K562 (cell line): ENCODE results near the gene CBX1. TPM values are rescaled to one million over a fixed set of nuclear protein-coding genes. Genes with fewer than 3 reads are reported as not detected.

ENCODE experiments used
- PCBP2 ChIP-seq: fragments of 200-400 bp; formaldehyde crosslinking; IDR thresholded peaks from 2 replicates; pipeline ENCODE4 v1.6.1; 2018; ENCODE audit warnings: low read length, low read depth, mild to moderate bottlenecking, moderate library complexity; ENCODE audit not compliant: poor library complexity, severe bottlenecking
- RAD51 ChIP-seq: fragments of 450-650 bp; IDR thresholded peaks from 2 replicates; pipeline ENCODE4 v1.7.1; 2016; ENCODE audit warnings: low read depth, mild to moderate bottlenecking, borderline replicate concordance
- SIN3A ChIP-seq, 2 experiments: fragments of 150-350 bp in 1 of 2; IDR thresholded peaks; 2 replicates each; pipeline ENCODE4 v1.6.1; 2011 to 2016; ENCODE audit warnings: borderline replicate concordance in 2 of 2, low read depth in 2 of 2, low read length in 2 of 2, mild to moderate bottlenecking in 2 of 2, moderate library complexity in 2 of 2; ENCODE audit not compliant: control insufficient read depth in 1 of 2
- SP2 ChIP-seq: IDR thresholded peaks from 2 replicates; pipeline ENCODE4 v1.6.1; 2011; ENCODE audit warnings: mild to moderate bottlenecking, low read depth, low read length, moderate library complexity; ENCODE audit not compliant: poor library complexity, severe bottlenecking; ENCODE audit errors: extremely low read depth
- TEAD1 ChIP-seq, 2 experiments: fragments of 450-650 bp in 1 of 2; sonication (generic) in 1 of 2; formaldehyde crosslinking; IDR thresholded peaks; 2 replicates each; pipeline versions ENCODE4 v1.4.0 to v1.8.0; 2020 to 2022; ENCODE audit warnings: mild to moderate bottlenecking in 2 of 2, missing genetic modification reagents in 1 of 2
- TGIF2 ChIP-seq: sonication (generic); formaldehyde crosslinking; IDR thresholded peaks from 2 replicates; pipeline ENCODE4 v1.8.1; 2022; ENCODE audit warnings: mild to moderate bottlenecking, missing genetic modification reagents, moderate library complexity
- ZNF41 ChIP-seq: fragments of 250-450 bp; sonication (Bioruptor Pico); conservative IDR thresholded peaks from 2 replicates; pipeline ENCODE4 v1.4.0; 2020; ENCODE audit warnings: mild to moderate bottlenecking
- ZNF830 ChIP-seq: fragments of 250-450 bp; sonication (Bioruptor Pico); IDR thresholded peaks from 2 replicates; pipeline ENCODE4 v1.5.0; 2021; ENCODE audit warnings: mild to moderate bottlenecking
- polyA plus RNA-seq, 8 experiments: library from polyadenylated mRNA; depleted of rRNA in 4 of 8; stranded (reverse) in 5 of 8; unstranded in 3 of 8; fragments of >200 nt; fragmentation: Nextera tagmentation in 2 of 8; fragmentation: Illumina TruSeq in 1 of 8; extraction: Ambion mirVana in 2 of 8; extraction: Trizol in 1 of 8; gene quantifications; 2 replicates each; pipeline versions ENCODE4 v1.2.1 to v1.2.3, GENCODE V29; 2011 to 2014; ENCODE audit warnings: inconsistent platforms in 1 of 8, missing spikeins in 1 of 8
- total RNA-seq, 7 experiments: library from RNA; depleted of rRNA in 6 of 7; stranded (reverse); fragments of >200 nt in 6 of 7; fragmentation: Illumina TruSeq in 2 of 7; extraction: Trizol in 2 of 7; gene quantifications; 2 replicates each; pipeline versions ENCODE4 v1.2.1 to v1.2.3, GENCODE V29; 2011 to 2021; ENCODE audit warnings: low replicate concordance in 1 of 7
- TF ChIP-seq, protein P1 (sequence below), 2 experiments: fragments of 450-650 bp in 1 of 2; sonication (generic) in 1 of 2; formaldehyde crosslinking in 1 of 2; IDR thresholded peaks in 1 of 2; conservative IDR thresholded peaks in 1 of 2; 2 replicates each; pipeline versions ENCODE4 v1.6.1 to v1.8.1; 2016 to 2023; ENCODE audit warnings: mild to moderate bottlenecking in 2 of 2, moderate library complexity in 2 of 2, inconsistent platforms in 1 of 2, missing genetic modification reagents in 1 of 2
- TF ChIP-seq, protein P2 (sequence below): sonication (generic); formaldehyde crosslinking; IDR thresholded peaks from 2 replicates; pipeline ENCODE4 v1.8.0; 2022; ENCODE audit warnings: mild to moderate bottlenecking, missing genetic modification reagents
- TF ChIP-seq, protein P3 (sequence below): fragments of 450-650 bp; IDR thresholded peaks from 2 replicates; pipeline ENCODE4 v1.6.1; 2016; ENCODE audit warnings: mild to moderate bottlenecking, moderate library complexity

The CBX1 gene
- total and polyA plus RNA-seq, 9 of the 15 experiments (the other 6 are each of a cell fraction or from before 2014, with no cell fraction given): 10.6 to 95.7 (median 52.7) TPM

DNA sequence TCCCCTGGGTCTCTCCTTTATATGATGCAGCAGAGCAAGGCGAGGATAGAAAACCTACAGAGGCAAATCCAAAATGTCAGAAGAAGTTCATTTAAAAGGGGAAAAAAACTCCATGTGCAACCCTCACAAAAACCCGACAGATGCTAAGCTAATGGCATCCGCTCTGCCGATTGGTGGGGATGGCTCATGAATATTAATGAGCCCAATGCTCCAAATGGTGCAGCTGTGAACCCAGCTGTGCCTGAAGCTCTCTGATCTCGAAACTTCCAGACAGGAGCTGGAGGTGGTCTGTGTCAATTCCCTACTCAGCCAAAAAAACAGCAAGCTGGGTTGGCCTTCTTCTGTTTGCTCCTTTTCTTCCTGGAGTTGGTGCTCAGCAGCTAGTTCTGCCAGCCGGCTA is 21.8 kb upstream of the CBX1 start (continued):
- TF ChIP-seq PCBP2 (no peak), ZNF830 (CRISPR knock-in tag) (no peak), TGIF2 (CRISPR knock-in tag) (no peak), SP2 (no peak), RAD51 (no peak), ZNF41 (CRISPR knock-in tag) (no peak), TEAD1 (CRISPR knock-in tag; IDR thresholded peaks at IDR 0.05) (no peak), SIN3A (IDR thresholded peaks at IDR 0.05; ENCODE audit: borderline replicate concordance in 2 of 2, control insufficient read depth in 1 of 2, low read depth in 2 of 2, low read length in 2 of 2) (no peak)
- TF ChIP-seq, protein P1, sequence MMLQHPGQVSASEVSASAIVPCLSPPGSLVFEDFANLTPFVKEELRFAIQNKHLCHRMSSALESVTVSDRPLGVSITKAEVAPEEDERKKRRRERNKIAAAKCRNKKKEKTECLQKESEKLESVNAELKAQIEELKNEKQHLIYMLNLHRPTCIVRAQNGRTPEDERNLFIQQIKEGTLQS (IDR thresholded peaks at IDR 0.05): no peak
- TF ChIP-seq, protein P1 (CRISPR knock-in tag; conservative IDR thresholded peaks at IDR 0.05): no peak
- TF ChIP-seq, protein P2, sequence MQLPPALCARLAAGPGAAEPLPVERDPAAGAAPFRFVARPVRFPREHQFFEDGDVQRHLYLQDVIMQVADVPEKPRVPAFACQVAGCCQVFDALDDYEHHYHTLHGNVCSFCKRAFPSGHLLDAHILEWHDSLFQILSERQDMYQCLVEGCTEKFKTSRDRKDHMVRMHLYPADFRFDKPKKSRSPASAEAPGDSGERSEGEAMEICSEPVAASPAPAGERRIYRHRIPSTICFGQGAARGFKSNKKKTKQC (CRISPR knock-in tag): no peak
- TF ChIP-seq, protein P3, sequence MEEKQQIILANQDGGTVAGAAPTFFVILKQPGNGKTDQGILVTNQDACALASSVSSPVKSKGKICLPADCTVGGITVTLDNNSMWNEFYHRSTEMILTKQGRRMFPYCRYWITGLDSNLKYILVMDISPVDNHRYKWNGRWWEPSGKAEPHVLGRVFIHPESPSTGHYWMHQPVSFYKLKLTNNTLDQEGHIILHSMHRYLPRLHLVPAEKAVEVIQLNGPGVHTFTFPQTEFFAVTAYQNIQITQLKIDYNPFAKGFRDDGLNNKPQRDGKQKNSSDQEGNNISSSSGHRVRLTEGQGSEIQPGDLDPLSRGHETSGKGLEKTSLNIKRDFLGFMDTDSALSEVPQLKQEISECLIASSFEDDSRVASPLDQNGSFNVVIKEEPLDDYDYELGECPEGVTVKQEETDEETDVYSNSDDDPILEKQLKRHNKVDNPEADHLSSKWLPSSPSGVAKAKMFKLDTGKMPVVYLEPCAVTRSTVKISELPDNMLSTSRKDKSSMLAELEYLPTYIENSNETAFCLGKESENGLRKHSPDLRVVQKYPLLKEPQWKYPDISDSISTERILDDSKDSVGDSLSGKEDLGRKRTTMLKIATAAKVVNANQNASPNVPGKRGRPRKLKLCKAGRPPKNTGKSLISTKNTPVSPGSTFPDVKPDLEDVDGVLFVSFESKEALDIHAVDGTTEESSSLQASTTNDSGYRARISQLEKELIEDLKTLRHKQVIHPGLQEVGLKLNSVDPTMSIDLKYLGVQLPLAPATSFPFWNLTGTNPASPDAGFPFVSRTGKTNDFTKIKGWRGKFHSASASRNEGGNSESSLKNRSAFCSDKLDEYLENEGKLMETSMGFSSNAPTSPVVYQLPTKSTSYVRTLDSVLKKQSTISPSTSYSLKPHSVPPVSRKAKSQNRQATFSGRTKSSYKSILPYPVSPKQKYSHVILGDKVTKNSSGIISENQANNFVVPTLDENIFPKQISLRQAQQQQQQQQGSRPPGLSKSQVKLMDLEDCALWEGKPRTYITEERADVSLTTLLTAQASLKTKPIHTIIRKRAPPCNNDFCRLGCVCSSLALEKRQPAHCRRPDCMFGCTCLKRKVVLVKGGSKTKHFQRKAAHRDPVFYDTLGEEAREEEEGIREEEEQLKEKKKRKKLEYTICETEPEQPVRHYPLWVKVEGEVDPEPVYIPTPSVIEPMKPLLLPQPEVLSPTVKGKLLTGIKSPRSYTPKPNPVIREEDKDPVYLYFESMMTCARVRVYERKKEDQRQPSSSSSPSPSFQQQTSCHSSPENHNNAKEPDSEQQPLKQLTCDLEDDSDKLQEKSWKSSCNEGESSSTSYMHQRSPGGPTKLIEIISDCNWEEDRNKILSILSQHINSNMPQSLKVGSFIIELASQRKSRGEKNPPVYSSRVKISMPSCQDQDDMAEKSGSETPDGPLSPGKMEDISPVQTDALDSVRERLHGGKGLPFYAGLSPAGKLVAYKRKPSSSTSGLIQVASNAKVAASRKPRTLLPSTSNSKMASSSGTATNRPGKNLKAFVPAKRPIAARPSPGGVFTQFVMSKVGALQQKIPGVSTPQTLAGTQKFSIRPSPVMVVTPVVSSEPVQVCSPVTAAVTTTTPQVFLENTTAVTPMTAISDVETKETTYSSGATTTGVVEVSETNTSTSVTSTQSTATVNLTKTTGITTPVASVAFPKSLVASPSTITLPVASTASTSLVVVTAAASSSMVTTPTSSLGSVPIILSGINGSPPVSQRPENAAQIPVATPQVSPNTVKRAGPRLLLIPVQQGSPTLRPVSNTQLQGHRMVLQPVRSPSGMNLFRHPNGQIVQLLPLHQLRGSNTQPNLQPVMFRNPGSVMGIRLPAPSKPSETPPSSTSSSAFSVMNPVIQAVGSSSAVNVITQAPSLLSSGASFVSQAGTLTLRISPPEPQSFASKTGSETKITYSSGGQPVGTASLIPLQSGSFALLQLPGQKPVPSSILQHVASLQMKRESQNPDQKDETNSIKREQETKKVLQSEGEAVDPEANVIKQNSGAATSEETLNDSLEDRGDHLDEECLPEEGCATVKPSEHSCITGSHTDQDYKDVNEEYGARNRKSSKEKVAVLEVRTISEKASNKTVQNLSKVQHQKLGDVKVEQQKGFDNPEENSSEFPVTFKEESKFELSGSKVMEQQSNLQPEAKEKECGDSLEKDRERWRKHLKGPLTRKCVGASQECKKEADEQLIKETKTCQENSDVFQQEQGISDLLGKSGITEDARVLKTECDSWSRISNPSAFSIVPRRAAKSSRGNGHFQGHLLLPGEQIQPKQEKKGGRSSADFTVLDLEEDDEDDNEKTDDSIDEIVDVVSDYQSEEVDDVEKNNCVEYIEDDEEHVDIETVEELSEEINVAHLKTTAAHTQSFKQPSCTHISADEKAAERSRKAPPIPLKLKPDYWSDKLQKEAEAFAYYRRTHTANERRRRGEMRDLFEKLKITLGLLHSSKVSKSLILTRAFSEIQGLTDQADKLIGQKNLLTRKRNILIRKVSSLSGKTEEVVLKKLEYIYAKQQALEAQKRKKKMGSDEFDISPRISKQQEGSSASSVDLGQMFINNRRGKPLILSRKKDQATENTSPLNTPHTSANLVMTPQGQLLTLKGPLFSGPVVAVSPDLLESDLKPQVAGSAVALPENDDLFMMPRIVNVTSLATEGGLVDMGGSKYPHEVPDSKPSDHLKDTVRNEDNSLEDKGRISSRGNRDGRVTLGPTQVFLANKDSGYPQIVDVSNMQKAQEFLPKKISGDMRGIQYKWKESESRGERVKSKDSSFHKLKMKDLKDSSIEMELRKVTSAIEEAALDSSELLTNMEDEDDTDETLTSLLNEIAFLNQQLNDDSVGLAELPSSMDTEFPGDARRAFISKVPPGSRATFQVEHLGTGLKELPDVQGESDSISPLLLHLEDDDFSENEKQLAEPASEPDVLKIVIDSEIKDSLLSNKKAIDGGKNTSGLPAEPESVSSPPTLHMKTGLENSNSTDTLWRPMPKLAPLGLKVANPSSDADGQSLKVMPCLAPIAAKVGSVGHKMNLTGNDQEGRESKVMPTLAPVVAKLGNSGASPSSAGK: no peak
- TF ChIP-seq, all 486 proteins: peak for 0
